Astrocyte of the spinal cord (primary cell): Measurements from ENCODE around the gene MISP.

Source experiments
- DNase-seq: peaks from one replicate; pipeline ENCODE4 v3.0.0; 2011; ENCODE audit warnings: low read depth, low spot score
- H3K4me3 ChIP-seq: 2 replicates; pipeline ENCODE4 v1.5.1; 2011; ENCODE audit warnings: low read depth, mild to moderate bottlenecking, low read length, moderate library complexity
- in situ Hi-C: cut with HindIII; loops from 2 replicates; pipeline ENCODE4 v1.10.0; 2017; ENCODE audit warnings: low sequenced_read_pairs
- TF ChIP-seq, protein P1 (sequence below): IDR thresholded peaks from 2 replicates; pipeline ENCODE4 v1.5.1; 2012; ENCODE audit warnings: low read depth, mild to moderate bottlenecking, low read length, inconsistent platforms

Gene MISP

DNA sequence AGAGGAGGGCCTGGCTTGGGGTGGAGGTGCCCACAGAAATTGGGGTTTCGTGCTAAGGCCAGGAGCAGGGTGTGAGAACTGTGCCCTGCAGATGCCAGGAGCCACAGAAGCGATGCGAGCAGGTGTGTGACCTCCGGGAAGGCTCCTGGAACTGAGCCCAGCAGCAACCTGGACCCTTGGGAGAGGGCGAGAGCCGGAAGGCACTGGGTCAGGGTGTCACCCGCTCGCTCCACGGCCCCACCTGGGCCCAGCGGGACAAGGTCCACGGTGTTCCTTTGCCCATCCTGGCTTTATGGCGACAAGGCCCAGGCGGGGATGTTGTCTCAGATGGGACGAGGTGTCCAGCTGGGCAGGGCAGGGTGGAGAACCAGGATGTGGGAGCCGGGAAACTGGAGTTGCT lies 4.2 kb downstream of the MISP start:
- H3K4me3 ChIP-seq = no peak overlapping the region
- in situ Hi-C loops = no loop called here
- TF ChIP-seq, protein P1, sequence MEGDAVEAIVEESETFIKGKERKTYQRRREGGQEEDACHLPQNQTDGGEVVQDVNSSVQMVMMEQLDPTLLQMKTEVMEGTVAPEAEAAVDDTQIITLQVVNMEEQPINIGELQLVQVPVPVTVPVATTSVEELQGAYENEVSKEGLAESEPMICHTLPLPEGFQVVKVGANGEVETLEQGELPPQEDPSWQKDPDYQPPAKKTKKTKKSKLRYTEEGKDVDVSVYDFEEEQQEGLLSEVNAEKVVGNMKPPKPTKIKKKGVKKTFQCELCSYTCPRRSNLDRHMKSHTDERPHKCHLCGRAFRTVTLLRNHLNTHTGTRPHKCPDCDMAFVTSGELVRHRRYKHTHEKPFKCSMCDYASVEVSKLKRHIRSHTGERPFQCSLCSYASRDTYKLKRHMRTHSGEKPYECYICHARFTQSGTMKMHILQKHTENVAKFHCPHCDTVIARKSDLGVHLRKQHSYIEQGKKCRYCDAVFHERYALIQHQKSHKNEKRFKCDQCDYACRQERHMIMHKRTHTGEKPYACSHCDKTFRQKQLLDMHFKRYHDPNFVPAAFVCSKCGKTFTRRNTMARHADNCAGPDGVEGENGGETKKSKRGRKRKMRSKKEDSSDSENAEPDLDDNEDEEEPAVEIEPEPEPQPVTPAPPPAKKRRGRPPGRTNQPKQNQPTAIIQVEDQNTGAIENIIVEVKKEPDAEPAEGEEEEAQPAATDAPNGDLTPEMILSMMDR = no peak
- no peak for DNase-seq

DNA sequence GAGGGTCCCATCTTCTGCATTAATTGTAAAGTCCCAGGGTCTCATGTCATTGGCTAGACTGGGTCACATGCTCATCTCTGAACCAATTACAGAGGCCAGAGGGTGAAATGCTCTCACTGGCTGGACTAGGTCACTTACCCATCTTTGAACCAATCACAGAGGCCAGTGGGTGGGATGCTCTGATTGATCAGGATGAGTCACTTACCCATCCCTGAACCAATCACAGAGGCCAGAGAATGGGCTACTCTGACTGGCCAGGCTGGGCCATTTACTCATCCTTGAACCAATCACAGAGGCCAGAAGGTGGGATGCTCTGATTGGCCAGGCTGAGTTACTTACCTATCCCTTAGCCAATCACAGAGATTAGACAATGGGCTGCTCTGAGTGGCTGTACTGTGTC lies 5.3 kb downstream of the MISP start:
- in situ Hi-C loops = no loop called here
- no peak overlapping the region for H3K4me3 ChIP-seq
- TF ChIP-seq, protein P1 = no peak
- peak; percentile 42 for DNase-seq

DNA sequence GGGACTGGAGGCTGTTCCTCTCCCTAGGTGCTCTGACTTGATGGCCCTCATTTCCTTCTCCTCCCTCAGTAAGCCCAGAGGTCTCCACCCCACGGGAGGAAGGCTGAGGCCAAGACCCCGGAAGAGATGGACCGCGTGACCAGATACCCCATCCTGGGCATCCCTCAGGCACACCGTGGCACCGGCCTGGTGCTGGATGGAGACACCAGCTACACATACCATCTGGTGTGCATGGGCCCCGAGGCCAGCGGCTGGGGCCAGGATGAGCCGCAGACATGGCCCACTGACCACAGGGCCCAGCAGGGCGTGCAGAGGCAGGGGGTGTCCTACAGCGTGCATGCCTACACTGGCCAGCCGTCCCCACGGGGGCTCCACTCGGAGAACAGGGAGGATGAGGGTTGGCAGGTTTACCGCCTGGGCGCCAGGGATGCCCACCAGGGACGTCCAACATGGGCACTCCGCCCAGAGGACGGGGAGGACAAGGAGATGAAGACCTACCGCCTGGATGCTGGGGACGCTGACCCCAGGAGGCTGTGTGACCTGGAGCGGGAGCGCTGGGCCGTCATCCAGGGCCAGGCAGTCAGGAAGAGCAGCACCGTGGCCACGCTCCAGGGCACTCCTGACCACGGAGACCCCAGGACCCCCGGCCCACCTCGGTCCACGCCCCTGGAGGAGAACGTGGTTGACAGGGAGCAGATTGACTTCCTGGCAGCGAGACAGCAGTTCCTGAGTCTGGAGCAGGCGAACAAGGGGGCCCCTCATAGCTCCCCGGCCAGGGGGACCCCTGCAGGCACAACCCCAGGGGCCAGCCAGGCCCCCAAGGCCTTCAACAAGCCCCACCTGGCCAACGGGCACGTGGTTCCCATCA lies 6.1 kb downstream of the MISP start:
- TF ChIP-seq, protein P1 = no peak
- H3K4me3 ChIP-seq = no peak overlapping the region
- DNase-seq = no peak
- in situ Hi-C loops = no loop called here

DNA sequence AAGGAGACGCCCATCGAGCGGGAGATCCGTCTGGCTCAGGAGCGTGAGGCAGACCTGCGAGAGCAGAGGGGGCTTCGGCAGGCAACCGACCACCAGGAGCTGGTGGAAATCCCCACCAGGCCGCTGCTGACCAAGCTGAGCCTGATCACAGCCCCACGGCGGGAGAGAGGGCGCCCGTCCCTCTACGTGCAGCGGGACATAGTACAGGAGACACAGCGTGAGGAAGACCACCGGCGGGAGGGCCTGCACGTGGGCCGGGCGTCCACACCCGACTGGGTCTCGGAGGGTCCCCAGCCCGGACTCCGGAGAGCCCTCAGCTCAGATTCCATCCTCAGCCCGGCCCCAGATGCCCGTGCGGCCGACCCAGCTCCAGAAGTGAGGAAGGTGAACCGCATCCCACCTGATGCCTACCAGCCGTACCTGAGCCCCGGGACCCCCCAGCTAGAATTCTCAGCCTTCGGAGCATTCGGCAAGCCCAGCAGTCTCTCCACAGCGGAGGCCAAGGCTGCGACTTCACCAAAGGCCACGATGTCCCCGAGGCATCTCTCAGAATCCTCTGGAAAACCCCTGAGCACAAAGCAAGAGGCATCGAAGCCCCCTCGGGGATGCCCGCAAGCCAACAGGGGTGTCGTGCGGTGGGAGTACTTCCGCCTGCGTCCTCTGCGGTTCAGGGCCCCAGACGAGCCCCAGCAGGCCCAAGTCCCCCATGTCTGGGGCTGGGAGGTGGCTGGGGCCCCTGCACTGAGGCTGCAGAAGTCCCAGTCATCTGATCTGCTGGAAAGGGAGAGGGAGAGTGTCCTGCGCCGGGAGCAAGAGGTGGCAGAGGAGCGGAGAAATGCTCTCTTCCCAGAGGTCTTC lies 7.1 kb downstream of the MISP start:
- no peak overlapping the region for H3K4me3 ChIP-seq
- in situ Hi-C loops = no loop called here
- no peak for DNase-seq
- TF ChIP-seq, protein P1 = no peak

DNA sequence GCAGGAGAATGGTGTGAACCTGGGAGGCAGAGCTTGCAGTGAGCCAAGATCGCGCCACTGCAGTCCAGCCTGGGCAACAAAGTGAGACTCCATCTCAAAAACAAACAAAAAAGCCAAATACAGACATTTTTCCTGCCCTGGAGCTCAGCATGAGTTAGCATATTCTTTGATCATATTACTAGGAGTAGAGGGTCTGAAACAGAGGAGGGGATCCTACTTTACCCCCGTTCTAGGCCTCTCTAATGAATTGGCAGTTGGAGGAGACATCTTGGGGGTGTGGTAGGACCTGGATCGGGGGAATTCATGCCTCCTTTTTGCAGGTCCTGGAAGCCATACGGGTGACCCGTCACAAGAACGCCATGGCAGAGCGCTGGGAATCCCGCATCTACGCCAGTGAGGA lies 12.3 kb downstream of the MISP start:
- in situ Hi-C loops = no loop called here
- no peak overlapping the region for H3K4me3 ChIP-seq
- DNase-seq = no peak
- TF ChIP-seq, protein P1 = no peak

DNA sequence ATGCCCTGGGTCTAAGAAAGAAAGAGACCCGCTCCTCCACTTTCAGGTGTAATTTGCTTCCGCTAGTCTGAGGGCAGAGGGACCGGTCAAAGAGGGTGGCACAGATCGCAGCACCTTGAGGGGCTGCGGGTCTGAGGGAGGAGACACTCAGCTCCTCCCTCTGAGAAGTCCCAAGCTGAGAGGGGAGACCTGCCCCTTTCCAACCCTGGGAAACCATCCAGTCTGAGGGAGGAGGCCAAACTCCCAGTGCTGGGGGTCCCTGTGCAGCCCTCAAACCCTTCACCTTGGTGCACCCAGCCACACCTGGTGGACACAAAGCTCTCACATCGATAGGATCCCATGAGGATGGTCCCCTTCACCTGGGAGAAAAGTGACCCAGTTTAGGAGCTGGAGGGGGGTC lies 13.0 kb downstream of the MISP start:
- DNase-seq = no peak
- H3K4me3 ChIP-seq = no peak overlapping the region
- in situ Hi-C loops = no loop called here
- TF ChIP-seq, protein P1 = no peak
